Esophagus muscularis mucosa (tissue), 4 donors: ENCODE results near the gene F11.

Source experiments
- CTCF ChIP-seq, 3 experiments: fragments of 200-600 bp in 2 of 3; fragments of 450-650 bp in 1 of 3; sonication (generic) in 2 of 3; IDR thresholded peaks; one replicate each; pipeline ENCODE4 v1.5.1; 2017 to 2019; ENCODE audit warnings: antibody characterized with exemption in 3 of 3, mild to moderate bottlenecking in 2 of 3, moderate library complexity in 1 of 3
- EP300 ChIP-seq: sonication (generic); formaldehyde crosslinking; IDR thresholded peaks from one replicate; pipeline ENCODE4 v1.6.1; 2017; ENCODE audit warnings: antibody characterized with exemption
- POLR2A ChIP-seq: fragments of 450-650 bp; IDR thresholded peaks from one replicate; pipeline ENCODE4 v1.6.1; 2017; ENCODE audit warnings: antibody characterized with exemption, moderate library complexity, mild to moderate bottlenecking, low read depth
- POLR2AphosphoS5 ChIP-seq, 2 donors: sonication (generic); formaldehyde crosslinking; IDR thresholded peaks; one replicate each; pipeline ENCODE4 v1.6.1; 2017; ENCODE audit warnings: antibody characterized with exemption in 2 of 2

GRCh38 chr4:186226521-186227189 is 39.3 kb upstream of the F11 start:
- TF ChIP-seq CTCF (IDR thresholded peaks at IDR 0.05) (no peak), POLR2A (no peak), POLR2AphosphoS5 (IDR thresholded peaks at IDR 0.05) (no peak), EP300 (no peak)
